ENCODE results near the gene SPTBN4.
"Not testable (repeated sequence)": the region's sequence is repeated elsewhere in the genome, so short reads cannot be mapped to it uniquely, and the experiment has no call there.

The SPTBN4 gene

DNA sequence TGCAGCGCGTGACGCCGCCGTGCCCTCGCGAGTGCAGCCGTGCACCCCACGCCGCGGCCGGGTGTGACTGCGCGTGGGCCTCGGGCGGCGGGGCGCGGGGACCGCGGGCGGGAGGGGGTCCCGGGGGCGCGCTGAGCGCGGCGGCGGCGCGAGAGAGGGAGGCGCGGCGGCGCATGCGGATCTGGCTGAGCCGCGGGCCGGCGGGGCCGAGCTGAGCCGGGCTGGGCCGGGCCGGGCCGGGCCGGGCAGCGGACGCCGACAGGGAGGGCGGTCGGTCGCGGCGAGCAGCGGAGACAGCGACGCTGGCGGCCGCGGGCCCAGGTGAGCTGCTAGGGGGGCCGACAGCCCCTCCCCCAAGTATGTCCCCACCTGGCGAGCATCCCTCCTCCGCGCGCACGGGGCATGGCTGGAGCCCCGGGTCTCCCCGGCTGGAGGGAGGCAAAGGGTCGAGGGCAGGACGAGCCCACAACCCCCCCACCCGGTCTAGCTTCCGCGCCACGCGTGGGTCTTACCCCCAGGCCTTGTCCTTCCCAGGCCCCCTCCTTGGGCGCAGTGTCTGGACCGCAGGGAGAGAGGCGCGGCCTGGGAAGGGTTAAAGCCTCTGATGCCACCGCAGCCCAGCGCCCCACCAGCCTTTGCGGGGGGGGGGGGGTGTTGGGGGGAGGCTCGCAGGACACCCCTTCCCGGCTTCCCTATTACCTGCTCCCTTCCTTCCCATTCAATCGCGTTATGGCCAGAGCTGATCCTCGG, at the start of gene SPTBN4:
Gene SPTBN4 (plus strand): TSS at position 17 of the 750 bp plus-strand sequence. CDS start 5,621 bp downstream, outside the sequence.
- DNase-seq = no peak

DNA sequence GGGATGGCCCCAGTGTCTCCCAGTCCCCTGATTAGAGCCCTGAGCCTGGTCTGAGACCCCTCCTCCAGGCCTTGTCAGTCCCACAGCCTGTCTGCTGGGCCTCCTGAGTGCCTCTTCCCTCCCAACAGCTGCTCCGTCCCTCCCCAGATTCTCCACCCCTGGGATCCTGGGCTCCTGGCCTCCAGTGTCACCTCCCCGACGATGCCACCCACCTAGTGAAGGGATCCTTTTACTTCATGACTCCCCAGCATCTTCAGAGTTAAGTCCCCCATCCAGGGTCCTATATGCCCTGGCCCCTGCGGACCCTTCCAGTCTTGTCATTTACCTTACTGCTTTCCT, 49.2 kb upstream of the SPTBN4 start:
- DNase-seq = no peak

DNA sequence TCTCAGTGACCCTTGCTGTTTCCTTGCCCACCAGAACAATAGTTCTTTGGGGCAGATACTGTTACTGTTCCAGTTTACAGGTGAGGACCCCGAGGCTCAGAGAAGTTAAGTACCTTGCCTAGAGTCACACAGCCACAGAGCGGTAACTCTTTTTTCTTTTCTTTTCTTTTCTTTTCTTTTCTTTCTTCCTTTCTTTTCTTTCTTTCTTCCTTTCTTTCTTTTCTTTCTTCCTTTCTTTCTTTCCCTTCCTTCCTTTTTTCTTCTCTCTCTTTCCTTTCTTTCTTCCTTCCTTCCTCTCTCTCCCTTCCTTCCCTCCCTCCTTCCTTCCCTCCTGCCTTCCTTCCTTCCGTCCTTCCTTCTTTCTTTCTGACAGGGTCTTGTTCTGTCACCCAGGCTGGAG, 48.8 kb upstream of the SPTBN4 start:
- DNase-seq = no peak

DNA sequence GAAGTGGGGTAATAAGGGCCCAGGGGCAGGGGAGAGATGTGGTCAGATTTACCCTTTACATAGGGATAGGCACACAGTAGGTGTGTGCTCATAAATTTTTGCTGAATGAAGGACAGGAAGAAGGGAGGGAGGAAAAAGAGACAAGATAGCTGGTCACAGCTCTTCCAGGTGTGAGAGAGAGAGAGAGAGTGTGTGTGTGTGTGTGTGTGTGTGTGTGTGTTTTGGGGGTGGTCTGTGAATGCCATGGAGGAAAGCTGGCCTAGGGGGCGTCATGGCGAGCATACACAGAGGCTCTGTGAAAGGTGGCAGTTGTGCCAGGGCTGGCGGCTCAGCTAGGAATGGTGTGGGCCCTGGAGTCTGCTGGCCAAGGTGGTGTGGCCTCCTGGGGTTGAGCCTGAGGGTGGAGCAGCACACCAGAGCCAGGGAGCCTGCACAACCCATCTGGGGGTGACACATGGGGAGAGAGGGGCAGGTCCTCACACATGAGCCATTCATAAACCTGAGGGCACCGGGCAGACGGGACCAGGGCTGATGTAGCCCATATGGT, 47.7 kb upstream of the SPTBN4 start:
- no peak for DNase-seq

- DNase-seq = no peak
Measured at GRCh38 chr19:40419780-40420179, 47.0 kb upstream of the SPTBN4 start.

- DNase-seq = no peak
Measured at GRCh38 chr19:40420451-40420765, 46.4 kb upstream of the SPTBN4 start.

- peak; percentile 75 for DNase-seq
Measured at GRCh38 chr19:40420766-40421765, 45.7 kb upstream of the SPTBN4 start.

GRCh38 chr19:40421993-40422747, 44.6 kb upstream of the SPTBN4 start:
- no peak for DNase-seq

- no peak for DNase-seq
Measured at GRCh38 chr19:40422748-40423566, 43.8 kb upstream of the SPTBN4 start.

DNA sequence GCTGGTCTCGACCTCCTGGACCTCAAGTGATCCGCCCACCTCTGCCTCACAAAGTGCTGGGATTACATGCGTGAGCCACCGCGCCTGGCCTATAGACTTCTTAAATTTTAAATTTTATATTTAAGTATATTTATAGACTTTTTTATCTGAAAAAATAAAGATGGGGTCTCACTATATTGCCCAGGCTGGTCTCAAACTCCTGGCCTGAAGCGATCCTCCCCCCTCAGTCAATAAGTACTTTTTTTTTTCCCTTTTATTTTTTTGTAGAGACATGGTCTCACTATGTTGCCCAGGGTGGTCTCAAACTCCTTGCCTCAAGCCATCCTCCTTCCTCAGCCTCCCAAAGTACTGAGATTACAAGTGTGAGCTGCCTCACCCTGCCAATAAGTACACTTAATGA, 42.9 kb upstream of the SPTBN4 start:
- no peak for DNase-seq

DNA sequence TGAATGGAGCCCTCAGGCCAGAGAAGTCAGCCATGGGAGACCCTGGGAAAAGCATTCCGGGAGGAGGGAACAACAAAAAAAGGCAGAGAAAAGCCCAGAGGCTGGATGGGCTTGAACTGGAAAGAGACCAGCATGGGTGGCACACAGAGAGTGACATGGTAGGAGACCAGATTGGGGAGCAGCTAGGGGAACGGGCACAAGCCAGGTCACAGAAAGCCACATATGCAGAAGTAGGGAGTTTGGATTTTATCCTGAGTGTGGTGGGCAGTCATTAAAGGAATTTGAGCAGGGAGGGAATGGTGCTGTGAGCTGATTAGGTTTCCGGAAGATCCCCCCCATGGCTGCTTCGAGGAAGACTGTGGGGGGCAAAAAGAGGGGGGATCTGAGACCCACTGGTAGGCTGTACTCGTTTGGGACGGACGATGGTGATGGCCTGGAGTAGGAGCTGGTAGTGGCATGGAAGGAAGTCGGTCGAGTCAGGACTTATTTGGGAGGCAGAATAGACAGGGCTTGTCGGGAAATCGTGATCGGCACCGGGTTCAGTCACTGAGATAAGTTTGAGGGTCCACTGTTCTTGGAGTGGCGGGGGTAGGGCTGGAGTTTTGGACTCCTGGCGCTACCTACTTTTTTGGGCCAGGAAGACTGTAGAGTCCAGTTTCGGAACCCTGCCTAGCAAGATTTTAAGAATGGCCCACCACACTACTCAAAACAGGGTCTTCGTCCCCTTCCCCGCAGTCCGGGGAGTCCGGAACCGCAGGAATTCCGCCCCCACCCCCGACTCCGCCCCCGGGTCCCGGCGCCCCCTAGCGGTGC, 42.0 kb upstream of the SPTBN4 start:
- DNase-seq = no peak

- DNase-seq = peak; percentile 100
Measured at GRCh38 chr19:40425450-40426287, 41.1 kb upstream of the SPTBN4 start, which contains the start of gene SERTAD1. Gene SERTAD1, minus strand, starts transcription at chr19:40425992. Its CDS starts 2,446 bp downstream, at chr19:40423546.

- not testable (repeated sequence) for DNase-seq
Measured at GRCh38 chr19:40428197-40428596, 38.6 kb upstream of the SPTBN4 start.

DNA sequence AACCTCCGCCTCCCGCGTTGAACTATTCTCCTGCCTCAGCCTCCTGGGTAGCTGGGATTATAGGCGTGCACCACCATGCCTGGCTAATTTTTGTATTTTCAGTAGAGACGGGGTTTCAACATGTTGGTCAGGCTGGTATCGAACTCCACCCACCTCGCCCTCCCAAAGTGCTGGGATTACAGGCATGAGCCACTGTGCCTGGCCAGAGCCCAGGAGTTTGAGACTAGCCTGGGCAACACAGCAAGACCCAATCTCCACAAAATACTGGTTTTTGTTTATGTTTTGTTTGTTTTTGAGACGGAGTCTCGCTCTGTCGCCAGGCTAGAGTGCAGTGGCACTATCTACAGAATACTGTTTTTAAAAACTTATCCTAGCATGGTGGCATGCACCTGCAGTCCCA, 36.6 kb upstream of the SPTBN4 start:
- not testable (repeated sequence) for DNase-seq

- no peak for DNase-seq
Measured at GRCh38 chr19:40431698-40432097, 35.1 kb upstream of the SPTBN4 start.

DNA sequence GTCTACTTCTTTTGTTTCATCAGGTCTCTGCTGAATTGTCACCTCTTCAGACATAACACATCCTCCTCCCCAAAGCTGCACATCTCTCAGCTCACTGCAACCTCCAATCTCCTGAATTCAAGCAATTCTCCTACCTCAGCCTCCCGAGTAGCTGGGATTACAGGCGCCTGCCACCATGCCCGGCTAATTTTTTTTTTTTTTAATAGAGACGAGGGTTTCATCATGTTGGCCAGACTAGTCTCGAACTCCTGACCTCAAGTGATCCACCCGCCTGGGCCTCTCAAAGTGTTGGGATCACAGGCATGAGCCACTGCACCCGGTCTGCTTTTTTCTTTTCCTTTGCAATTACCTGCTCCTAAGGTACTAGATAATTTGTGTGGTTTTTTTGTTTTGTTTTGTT, 34.0 kb upstream of the SPTBN4 start:
- DNase-seq = not testable (repeated sequence)

GRCh38 chr19:40433391-40434216, 33.2 kb upstream of the SPTBN4 start:
- peak; percentile 55 for DNase-seq

DNA sequence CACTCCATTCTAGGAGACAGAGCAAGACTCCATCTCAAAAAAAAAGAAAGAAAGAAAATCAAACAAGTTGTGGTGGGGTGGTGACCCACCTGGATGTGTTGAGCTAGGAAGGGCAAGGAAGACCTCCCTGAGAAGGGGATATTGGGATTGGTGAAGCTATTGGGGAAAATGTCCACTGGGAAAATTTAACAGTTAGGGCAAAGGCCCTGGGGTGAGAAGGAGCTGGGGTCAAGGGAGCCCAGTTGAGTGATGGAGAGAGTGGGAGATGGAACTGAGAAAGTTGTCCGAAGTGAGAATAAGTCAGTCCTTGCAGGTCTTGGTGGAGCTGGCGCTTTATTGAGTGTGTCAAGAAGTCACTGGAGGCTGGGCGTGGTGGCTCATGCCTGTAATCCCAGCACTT, 28.5 kb upstream of the SPTBN4 start:
- DNase-seq = no peak

- DNase-seq = no peak
Measured at GRCh38 chr19:40441719-40442253, 25.0 kb upstream of the SPTBN4 start.

Data from activated naive CD4-positive, alpha-beta T cell treated with Interleukin-2 at 50 U/mL for 16 hours (primary cell).